Esophagus squamous epithelium (tissue), 4 donors: ENCODE measurements around the gene GSK3A.

Experiments used
- CTCF ChIP-seq, 6 experiments: fragments of 450-650 bp in 4 of 6; fragments of 200-600 bp in 2 of 6; sonication (generic) in 2 of 6; IDR thresholded peaks; one replicate each; pipeline ENCODE4 v1.5.1; 2016 to 2019; ENCODE audit warnings: antibody characterized with exemption in 6 of 6, mild to moderate bottlenecking in 4 of 6, moderate library complexity in 4 of 6
- POLR2A ChIP-seq, 4 donors: fragments of 450-650 bp; IDR thresholded peaks; one replicate each; pipeline ENCODE4 v1.6.1; 2017; ENCODE audit warnings: antibody characterized with exemption in 4 of 4, mild to moderate bottlenecking in 4 of 4, moderate library complexity in 3 of 4

GRCh38 chr19:42275103-42275502 is 32.7 kb upstream of the GSK3A start:
- TF ChIP-seq POLR2A (IDR thresholded peaks at IDR 0.05) (no peak), CTCF (IDR thresholded peaks at IDR 0.05) (no peak)
